IgD-negative memory B cell (primary cell): ENCODE data around the gene DHX34. TPM values are rescaled to one million over a fixed set of nuclear protein-coding genes. Genes with fewer than 3 reads are reported as not detected.
"Not testable (repeated sequence)": the region's sequence is repeated elsewhere in the genome, so short reads cannot be mapped to it uniquely, and the experiment has no call there.

ENCODE experiments used
- H3K27ac Mint-ChIP-seq, 3 donors: one replicate each; pipeline ENCODE4 v1.8.0; 2020 to 2022; ENCODE audit warnings: mild to moderate bottlenecking in 3 of 3, mixed read lengths in 3 of 3, moderate library complexity in 1 of 3
- H3K27me3 Mint-ChIP-seq: one replicate; pipeline ENCODE4 v1.8.0; 2021; ENCODE audit warnings: mixed read lengths
- H3K36me3 Mint-ChIP-seq: one replicate; pipeline ENCODE4 v1.8.0; 2020; ENCODE audit warnings: mild to moderate bottlenecking, mixed read lengths
- H3K4me1 Mint-ChIP-seq, 3 donors: one replicate each; pipeline ENCODE4 v1.8.0; 2020 to 2022; ENCODE audit warnings: mixed read lengths in 3 of 3, mild to moderate bottlenecking in 1 of 3
- H3K4me3 Mint-ChIP-seq, 4 donors: one replicate each; pipeline ENCODE4 v1.8.0; 2020 to 2022; ENCODE audit warnings: mild to moderate bottlenecking in 4 of 4, mixed read lengths in 4 of 4, moderate library complexity in 3 of 4
- H3K9me3 Mint-ChIP-seq, 3 donors: one replicate each; pipeline ENCODE4 v1.8.0; 2020 to 2021; ENCODE audit warnings: mixed read lengths in 3 of 3, mild to moderate bottlenecking in 1 of 3
- polyA plus RNA-seq: library from polyadenylated mRNA; unstranded; fragments of 300-500 nt; fragmentation: Illumina TruSeq; gene quantifications from one replicate; pipeline ENCODE4 v1.2.3, GENCODE V29; 2021

DHX34 gene, protein sequence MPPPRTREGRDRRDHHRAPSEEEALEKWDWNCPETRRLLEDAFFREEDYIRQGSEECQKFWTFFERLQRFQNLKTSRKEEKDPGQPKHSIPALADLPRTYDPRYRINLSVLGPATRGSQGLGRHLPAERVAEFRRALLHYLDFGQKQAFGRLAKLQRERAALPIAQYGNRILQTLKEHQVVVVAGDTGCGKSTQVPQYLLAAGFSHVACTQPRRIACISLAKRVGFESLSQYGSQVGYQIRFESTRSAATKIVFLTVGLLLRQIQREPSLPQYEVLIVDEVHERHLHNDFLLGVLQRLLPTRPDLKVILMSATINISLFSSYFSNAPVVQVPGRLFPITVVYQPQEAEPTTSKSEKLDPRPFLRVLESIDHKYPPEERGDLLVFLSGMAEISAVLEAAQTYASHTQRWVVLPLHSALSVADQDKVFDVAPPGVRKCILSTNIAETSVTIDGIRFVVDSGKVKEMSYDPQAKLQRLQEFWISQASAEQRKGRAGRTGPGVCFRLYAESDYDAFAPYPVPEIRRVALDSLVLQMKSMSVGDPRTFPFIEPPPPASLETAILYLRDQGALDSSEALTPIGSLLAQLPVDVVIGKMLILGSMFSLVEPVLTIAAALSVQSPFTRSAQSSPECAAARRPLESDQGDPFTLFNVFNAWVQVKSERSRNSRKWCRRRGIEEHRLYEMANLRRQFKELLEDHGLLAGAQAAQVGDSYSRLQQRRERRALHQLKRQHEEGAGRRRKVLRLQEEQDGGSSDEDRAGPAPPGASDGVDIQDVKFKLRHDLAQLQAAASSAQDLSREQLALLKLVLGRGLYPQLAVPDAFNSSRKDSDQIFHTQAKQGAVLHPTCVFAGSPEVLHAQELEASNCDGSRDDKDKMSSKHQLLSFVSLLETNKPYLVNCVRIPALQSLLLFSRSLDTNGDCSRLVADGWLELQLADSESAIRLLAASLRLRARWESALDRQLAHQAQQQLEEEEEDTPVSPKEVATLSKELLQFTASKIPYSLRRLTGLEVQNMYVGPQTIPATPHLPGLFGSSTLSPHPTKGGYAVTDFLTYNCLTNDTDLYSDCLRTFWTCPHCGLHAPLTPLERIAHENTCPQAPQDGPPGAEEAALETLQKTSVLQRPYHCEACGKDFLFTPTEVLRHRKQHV
- polyA plus RNA-seq, result 13.3 TPM

GRCh38 chr19:47348819-47349795 lies at the start of gene DHX34:
TSS of gene DHX34 (plus strand) at chr19:47349315. CDS start at chr19:47353031, 3,716 bp downstream.
- Mint-ChIP-seq H3K27me3 (peaks cover 3% of the 10 kb centered on the region), H3K9me3 (no peaks in the 10 kb centered on the region), H3K4me1 (peaks cover 20 to 23% (median 20%) of the 10 kb centered on the region in 3 donors), H3K36me3 (peaks cover 6% of the 10 kb centered on the region), H3K4me3 (peak within 1 kb of the TSS; percentile 85 to 99 (median 98)), H3K27ac (peak within 1 kb of the TSS; percentile 11 to 97 (median 86))

DNA sequence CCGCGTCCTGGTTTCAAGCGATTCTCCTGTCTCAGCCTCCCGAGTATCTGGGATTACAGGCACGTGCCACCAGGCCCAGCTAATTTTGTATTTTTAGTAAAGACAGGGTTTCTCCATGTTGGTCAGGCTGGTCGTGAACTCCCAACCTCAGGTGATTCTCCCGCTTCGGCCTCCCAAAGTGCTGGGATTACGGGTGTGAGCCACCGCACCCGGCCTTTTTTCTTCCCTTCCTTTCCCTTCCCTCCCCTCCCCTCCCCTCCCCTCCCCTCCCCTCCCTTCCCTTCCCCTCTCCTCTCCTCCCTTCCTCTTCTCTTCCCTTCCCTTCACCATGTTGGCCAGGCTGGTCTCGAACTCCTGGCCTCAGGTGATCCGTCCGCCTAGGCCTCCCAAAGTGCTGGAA lies 48.2 kb upstream of the DHX34 start:
- H3K9me3 Mint-ChIP-seq, H3K27ac Mint-ChIP-seq, H3K27me3 Mint-ChIP-seq, H3K36me3 Mint-ChIP-seq: not testable (repeated sequence)
- H3K4me1 Mint-ChIP-seq, result peaks cover 17 to 29% (median 21%) of the 10 kb centered on the region in 3 donors
- H3K4me3 Mint-ChIP-seq, result peak overlapping the region in 1 of 4 donors; percentile 79

DNA sequence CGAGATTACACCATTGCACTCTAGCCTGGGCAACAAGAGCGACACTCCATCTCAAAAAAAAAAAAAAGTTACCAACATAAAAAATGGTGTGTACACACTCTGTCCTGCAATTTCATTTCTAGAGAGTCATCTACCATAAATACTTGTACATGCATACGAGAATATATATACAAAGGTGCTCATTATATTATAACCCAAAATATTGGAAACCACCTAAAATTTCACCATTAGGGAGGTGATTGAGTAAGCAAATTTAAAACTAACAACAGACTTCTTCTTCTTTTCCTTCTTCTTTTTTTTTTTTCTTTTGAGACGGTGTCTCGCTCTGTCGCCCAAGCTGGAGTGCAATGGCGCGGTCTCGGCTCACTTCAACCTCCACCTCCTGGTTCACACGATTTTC lies 46.9 kb upstream of the DHX34 start:
- peaks cover 0 to 5% (median 0%) of the 10 kb centered on the region in 3 donors for H3K9me3 Mint-ChIP-seq
- H3K27ac Mint-ChIP-seq, result peak overlapping the region in 2 of 3 donors; percentile 64 to 91
- H3K36me3 Mint-ChIP-seq, result no peaks in the 10 kb centered on the region
- peaks cover 13 to 27% (median 19%) of the 10 kb centered on the region in 3 donors for H3K4me1 Mint-ChIP-seq
- peaks cover 14% of the 10 kb centered on the region for H3K27me3 Mint-ChIP-seq
- peak overlapping the region in 1 of 4 donors; percentile 47 for H3K4me3 Mint-ChIP-seq

DNA sequence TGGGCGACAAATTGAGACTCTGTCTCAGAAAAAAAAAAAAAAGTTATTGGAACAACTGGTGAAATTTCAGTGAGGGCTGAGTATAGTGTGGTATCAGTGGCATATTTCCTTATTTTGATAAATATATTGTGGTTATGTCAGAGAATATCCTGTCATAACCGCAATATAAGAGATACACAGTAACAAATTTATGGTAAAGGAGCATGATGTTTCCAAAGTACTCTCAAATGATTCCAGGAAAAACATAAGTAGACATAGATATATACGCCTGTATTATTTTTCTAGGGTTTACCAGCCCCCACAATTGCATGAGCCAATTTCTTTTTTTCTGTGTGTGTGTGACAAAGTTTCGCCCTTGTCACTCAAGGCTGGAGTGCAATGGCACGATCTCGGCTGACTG lies 45.1 kb upstream of the DHX34 start:
- H3K4me3 Mint-ChIP-seq, result no peak overlapping the region
- H3K27me3 Mint-ChIP-seq, result peaks cover 14% of the 10 kb centered on the region
- no peaks in the 10 kb centered on the region for H3K36me3 Mint-ChIP-seq
- peaks cover 0 to 5% (median 0%) of the 10 kb centered on the region in 3 donors for H3K9me3 Mint-ChIP-seq
- H3K4me1 Mint-ChIP-seq, result peaks cover 13 to 27% (median 19%) of the 10 kb centered on the region in 3 donors
- no peak overlapping the region for H3K27ac Mint-ChIP-seq

- H3K27ac Mint-ChIP-seq, result no peak overlapping the region
- peaks cover 10% of the 10 kb centered on the region for H3K27me3 Mint-ChIP-seq
- H3K4me3 Mint-ChIP-seq, result peak overlapping the region in 1 of 4 donors; percentile 26
- peaks cover 13 to 22% (median 14%) of the 10 kb centered on the region in 3 donors for H3K4me1 Mint-ChIP-seq
- no peaks in the 10 kb centered on the region for H3K36me3 Mint-ChIP-seq
- peaks cover 0 to 5% (median 0%) of the 10 kb centered on the region in 3 donors for H3K9me3 Mint-ChIP-seq
Measured at GRCh38 chr19:47305309-47305751, 43.8 kb upstream of the DHX34 start.

- Mint-ChIP-seq H3K36me3 (no peaks in the 10 kb centered on the region), H3K27ac (no peak overlapping the region), H3K4me3 (no peak overlapping the region), H3K9me3 (peaks cover 0 to 5% (median 0%) of the 10 kb centered on the region in 3 donors), H3K4me1 (peaks cover 13 to 17% (median 13%) of the 10 kb centered on the region in 3 donors), H3K27me3 (peaks cover 11% of the 10 kb centered on the region)
Measured at GRCh38 chr19:47306303-47306702, 42.8 kb upstream of the DHX34 start.

DNA sequence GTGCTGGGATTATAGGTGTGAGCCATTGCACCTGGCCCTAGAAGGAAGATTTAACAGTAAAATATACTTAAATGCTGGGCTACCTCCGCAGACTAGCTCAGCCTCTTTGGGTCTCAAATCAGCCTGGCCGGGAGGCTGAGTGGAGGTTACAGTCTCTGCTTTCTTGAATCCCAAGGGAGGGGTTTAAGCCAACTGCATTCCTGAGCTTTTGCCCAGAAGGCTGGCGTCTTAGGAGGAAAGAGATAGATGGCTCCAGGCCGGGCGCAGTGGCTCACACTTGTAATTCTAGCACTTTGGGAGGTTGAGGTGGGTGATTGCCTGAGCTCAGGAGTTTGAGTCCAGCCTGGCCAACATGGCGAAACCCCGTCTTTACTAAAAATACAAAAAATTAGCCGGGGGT lies 40.1 kb upstream of the DHX34 start:
- Mint-ChIP-seq H3K9me3 (peaks cover 0 to 7% (median 0%) of the 10 kb centered on the region in 3 donors), H3K27ac (no peak overlapping the region), H3K4me1 (peaks cover 3 to 6% (median 4%) of the 10 kb centered on the region in 3 donors), H3K27me3 (peaks cover 14% of the 10 kb centered on the region), H3K4me3 (no peak overlapping the region), H3K36me3 (no peaks in the 10 kb centered on the region)

DNA sequence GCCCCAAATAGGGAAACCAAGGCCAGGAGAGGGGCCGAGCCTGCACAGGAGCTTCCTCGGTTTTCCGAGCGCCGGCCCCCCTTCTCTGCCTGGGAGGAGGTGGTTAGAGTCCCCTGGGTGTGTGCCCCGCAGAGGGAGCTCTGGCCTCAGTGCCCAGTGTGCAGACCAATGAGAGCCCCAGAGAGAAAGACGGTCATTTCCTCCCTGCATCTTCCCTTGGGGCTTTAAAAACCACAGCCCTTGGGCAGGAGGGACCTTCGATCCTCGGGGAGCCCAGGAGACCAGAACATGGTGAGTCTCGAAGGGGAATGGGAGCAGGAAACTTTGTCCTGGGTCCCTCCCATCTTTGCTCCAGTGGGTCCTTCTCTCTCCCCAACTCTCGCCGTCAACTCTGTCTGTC lies 39.5 kb upstream of the DHX34 start, which contains the start of gene C5AR1:
TSS of gene C5AR1 (plus strand) at position 254 of the 400 bp plus-strand sequence. CDS start at position 289, 35 bp downstream.
- Mint-ChIP-seq H3K27me3 (peaks cover 14% of the 10 kb centered on the region), H3K4me3 (no peak within 1 kb of the TSS), H3K36me3 (no peaks in the 10 kb centered on the region), H3K4me1 (peaks cover 3 to 6% (median 4%) of the 10 kb centered on the region in 3 donors), H3K9me3 (peaks cover 0 to 7% (median 0%) of the 10 kb centered on the region in 3 donors), H3K27ac (peak within 1 kb of the TSS in 1 of 3 donors; percentile 53)

DNA sequence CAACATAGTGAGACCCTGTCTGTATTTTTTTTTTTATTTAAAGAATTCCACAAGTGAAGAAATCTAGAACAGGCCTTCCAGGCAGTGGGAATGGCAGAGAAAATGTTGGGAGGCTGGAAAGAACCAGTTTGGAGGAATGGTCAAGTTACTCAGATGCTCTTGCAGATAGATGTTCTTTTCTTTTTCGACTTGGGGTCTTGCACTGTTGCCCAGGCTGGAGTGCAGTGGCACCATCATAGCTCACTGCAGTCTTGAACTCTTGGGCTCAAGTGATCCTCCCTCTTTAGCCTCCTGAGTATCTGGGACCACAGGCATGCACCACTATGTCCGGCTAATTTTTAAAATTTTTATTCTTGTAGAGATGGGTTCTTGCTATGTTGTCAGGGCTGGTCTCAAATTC lies 38.8 kb upstream of the DHX34 start:
- H3K27me3 Mint-ChIP-seq, result peaks cover 12% of the 10 kb centered on the region
- H3K4me1 Mint-ChIP-seq, result peaks cover 2% of the 10 kb centered on the region in 3 donors
- no peaks in the 10 kb centered on the region for H3K36me3 Mint-ChIP-seq
- no peak overlapping the region for H3K4me3 Mint-ChIP-seq
- no peak overlapping the region for H3K27ac Mint-ChIP-seq
- H3K9me3 Mint-ChIP-seq, result peaks cover 0 to 7% (median 3%) of the 10 kb centered on the region in 3 donors

DNA sequence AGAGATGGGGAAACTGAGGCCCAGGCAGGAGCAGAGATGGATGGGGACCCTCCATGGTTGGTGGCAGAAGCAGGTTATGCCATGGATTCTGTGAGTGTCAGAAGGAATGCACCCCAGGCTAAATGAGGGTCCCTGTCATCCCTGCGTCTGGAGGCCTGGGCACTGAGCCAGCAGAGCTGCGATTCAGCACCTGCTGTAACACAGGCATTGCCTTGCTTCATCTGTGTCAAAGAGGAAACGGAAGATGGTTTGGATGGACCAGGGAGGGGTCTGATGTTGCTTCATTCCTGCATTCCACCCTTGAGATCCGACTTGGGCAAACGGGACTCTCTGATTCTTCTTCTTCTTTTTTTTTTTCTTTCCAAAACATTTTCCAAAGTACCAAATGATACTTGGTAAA lies 38.3 kb upstream of the DHX34 start:
- Mint-ChIP-seq H3K4me1 (no peaks in the 10 kb centered on the region), H3K4me3 (peak overlapping the region in 1 of 4 donors; percentile 17), H3K36me3 (no peaks in the 10 kb centered on the region), H3K9me3 (peaks cover 0 to 7% (median 3%) of the 10 kb centered on the region in 3 donors), H3K27ac (peak overlapping the region in 1 of 3 donors; percentile 53), H3K27me3 (peaks cover 10% of the 10 kb centered on the region)

- Mint-ChIP-seq H3K27ac (no peak overlapping the region), H3K36me3 (no peaks in the 10 kb centered on the region), H3K4me1 (no peaks in the 10 kb centered on the region), H3K4me3 (no peak overlapping the region), H3K9me3 (peaks cover 0 to 4% (median 3%) of the 10 kb centered on the region in 3 donors), H3K27me3 (peaks cover 7% of the 10 kb centered on the region)
Measured at GRCh38 chr19:47312366-47313006, 36.6 kb upstream of the DHX34 start.

DNA sequence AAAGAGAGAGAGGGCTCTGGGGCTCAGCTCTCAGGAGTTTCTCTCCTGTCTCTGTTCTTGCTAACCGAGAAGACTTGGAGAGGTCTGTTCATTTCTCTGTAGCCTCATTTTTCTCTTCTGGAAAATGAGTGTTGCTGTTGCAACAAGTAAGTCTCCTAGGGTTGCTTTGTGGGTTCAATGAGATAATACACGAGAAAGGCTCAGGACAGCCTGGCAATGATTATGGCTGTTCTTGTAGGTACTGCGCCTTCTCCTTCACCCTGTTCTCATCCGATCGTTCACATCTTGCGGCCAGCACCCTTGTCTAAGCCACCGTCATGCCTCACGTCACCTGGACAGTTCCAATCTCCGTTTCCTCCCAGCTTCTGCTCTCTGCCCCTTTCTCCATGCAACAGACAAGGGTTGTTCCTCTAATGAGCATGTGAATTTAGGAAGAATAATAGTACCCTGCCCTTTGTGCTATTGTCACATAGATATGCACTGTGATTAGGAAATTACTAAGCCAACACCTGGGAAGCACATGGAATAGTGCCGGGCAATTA lies 35.3 kb upstream of the DHX34 start:
- H3K4me3 Mint-ChIP-seq, result no peak overlapping the region
- peaks cover 10% of the 10 kb centered on the region for H3K27me3 Mint-ChIP-seq
- H3K36me3 Mint-ChIP-seq, result no peaks in the 10 kb centered on the region
- peaks cover 0 to 4% (median 3%) of the 10 kb centered on the region in 3 donors for H3K9me3 Mint-ChIP-seq
- H3K27ac Mint-ChIP-seq, result no peak overlapping the region
- no peaks in the 10 kb centered on the region for H3K4me1 Mint-ChIP-seq
